IMR-90 (cell line): Measurements from ENCODE around the gene ZNF74. TPM values are rescaled to one million over a fixed set of nuclear protein-coding genes. Genes with fewer than 3 reads are reported as not detected.

Experiments used
- ATAC-seq: fragments of 200-7000 bp; cut with Tn5 transposase; 2 replicates; pipeline ENCODE4 v1.9.1; 2020; ENCODE audit warnings: low read depth, mild to moderate bottlenecking, moderate library complexity
- BruUV-seq: library from RNA; stranded (reverse); fragments of 400-500 nt; replicated peaks from 2 replicates; lab custom pipeline; 2021; lab: Mats Ljungman, UMichigan
- CTCF ChIA-PET: fragments of 300-600 bp; formaldehyde crosslinking; extraction: SDS; loops from one replicate; lab custom pipeline; 2021; ENCODE audit warnings: antibody characterized with exemption; lab: Yijun Ruan, JAX
- POLR2A ChIA-PET: fragments of 300-600 bp; sonication (Branson Sonifier 250); formaldehyde crosslinking; loops from one replicate; lab custom pipeline; 2022; ENCODE audit warnings: antibody characterized with exemption; ENCODE audit not compliant: unreplicated experiment; lab: Charles Lee
- DNase-seq: peaks from one replicate; pipeline ENCODE4 v3.0.0; 2013
- H2AFZ ChIP-seq: replicated peaks from 2 replicates; pipeline ENCODE3; 2013; ENCODE audit warnings: low read length, mild to moderate bottlenecking; ENCODE audit not compliant: poor library complexity
- H2AK5ac ChIP-seq: 2 replicates; pipeline ENCODE4 v1.6.1; 2013; ENCODE audit warnings: low read depth, low read length, inconsistent platforms
- H2AK9ac ChIP-seq: replicated peaks from 2 replicates; pipeline ENCODE3; 2013; ENCODE audit warnings: mild to moderate bottlenecking, low read depth, low read length, moderate library complexity; ENCODE audit not compliant: poor library complexity
- H2BK120ac ChIP-seq: 2 replicates; pipeline ENCODE4 v1.6.1; 2013; ENCODE audit warnings: low read depth, low read length, inconsistent platforms
- H2BK15ac ChIP-seq: 3 replicates; pipeline ENCODE4 v1.6.1; 2013; ENCODE audit warnings: low read depth, low read length, inconsistent platforms
- H2BK20ac ChIP-seq: 2 replicates; pipeline ENCODE4 v1.6.1; 2013; ENCODE audit warnings: low read depth, mild to moderate bottlenecking, inconsistent platforms, low read length, moderate library complexity
- H2BK5ac ChIP-seq: 2 replicates; pipeline ENCODE4 v1.6.1; 2013; ENCODE audit warnings: mild to moderate bottlenecking, low read depth, low read length, inconsistent platforms; ENCODE audit not compliant: poor library complexity, severe bottlenecking
- H3K14ac ChIP-seq: replicated peaks from 2 replicates; pipeline ENCODE4 v1.6.1; 2013; ENCODE audit warnings: low read depth, low read length, inconsistent platforms
- H3K18ac ChIP-seq: 2 replicates; pipeline ENCODE4 v1.6.1; 2013; ENCODE audit warnings: low read depth, low read length, control low read depth
- H3K23ac ChIP-seq: 2 replicates; pipeline ENCODE4 v1.6.1; 2013; ENCODE audit warnings: low read depth, low read length, inconsistent platforms
- H3K27ac ChIP-seq: 2 replicates; pipeline ENCODE4 v1.5.1; 2013; ENCODE audit warnings: mild to moderate bottlenecking, control low read depth, low read length; ENCODE audit not compliant: insufficient read depth
- H3K27me3 ChIP-seq: 2 replicates; pipeline ENCODE4 v1.6.1; 2013; ENCODE audit warnings: low read length; ENCODE audit not compliant: control insufficient read depth, insufficient read depth
- H3K36me3 ChIP-seq: 2 replicates; pipeline ENCODE4 v1.6.1; 2013; ENCODE audit warnings: low read length, mixed read lengths; ENCODE audit not compliant: control insufficient read depth, insufficient read depth
- H3K4ac ChIP-seq: 2 replicates; pipeline ENCODE4 v1.6.1; 2013; ENCODE audit warnings: low read depth, low read length, inconsistent platforms
- H3K4me1 ChIP-seq: 2 replicates; pipeline ENCODE4 v1.6.1; 2013; ENCODE audit warnings: low read length, mixed read lengths; ENCODE audit not compliant: control insufficient read depth, insufficient read depth
- H3K4me2 ChIP-seq: 2 replicates; pipeline ENCODE4 v1.6.1; 2013; ENCODE audit warnings: low read depth, mild to moderate bottlenecking, control low read depth, low read length, moderate library complexity
- H3K4me3 ChIP-seq: 2 replicates; pipeline ENCODE4 v1.5.1; 2013; ENCODE audit warnings: low read depth, mild to moderate bottlenecking, control low read depth, low read length, moderate library complexity; ENCODE audit not compliant: insufficient read depth
- H3K56ac ChIP-seq: 2 replicates; pipeline ENCODE4 v1.6.1; 2013; ENCODE audit warnings: low read length, inconsistent platforms; ENCODE audit not compliant: insufficient read depth; ENCODE audit errors: extremely low read depth
- H3K79me1 ChIP-seq, 2 experiments: 2 replicates each; pipeline ENCODE4 v1.6.1; 2013; ENCODE audit warnings: low read length in 2 of 2, inconsistent platforms in 1 of 2, low read depth in 1 of 2
- H3K9ac ChIP-seq: 2 replicates; pipeline ENCODE4 v1.6.1; 2013; ENCODE audit warnings: low read depth, low read length, control low read depth
- H3K9me1 ChIP-seq: 2 replicates; pipeline ENCODE4 v1.6.1; 2013; ENCODE audit warnings: low read length, inconsistent platforms; ENCODE audit not compliant: insufficient read depth
- H3K9me3 ChIP-seq: 2 replicates; pipeline ENCODE4 v1.6.1; 2013; ENCODE audit warnings: low read length; ENCODE audit not compliant: control insufficient read depth, insufficient read depth
- H4K20me1 ChIP-seq: 2 replicates; pipeline ENCODE4 v1.6.1; 2013; ENCODE audit warnings: low read length, inconsistent platforms; ENCODE audit not compliant: insufficient read depth
- H4K5ac ChIP-seq: 2 replicates; pipeline ENCODE4 v1.6.1; 2013; ENCODE audit warnings: mild to moderate bottlenecking, low read depth, low read length, control low read depth
- H4K8ac ChIP-seq, 2 experiments: 2 replicates each; pipeline ENCODE4 v1.6.1; 2013; ENCODE audit warnings: low read depth in 2 of 2, low read length in 2 of 2, control low read depth in 1 of 2, inconsistent platforms in 1 of 2
- H4K91ac ChIP-seq: 2 replicates; pipeline ENCODE4 v1.6.1; 2013; ENCODE audit warnings: low read depth, low read length, inconsistent platforms; ENCODE audit not compliant: insufficient read depth
- BHLHE40 ChIP-seq: fragments of 150-350 bp; IDR thresholded peaks from 2 replicates; pipeline ENCODE4 v1.6.1; 2016; ENCODE audit warnings: mild to moderate bottlenecking, low read depth, low read length
- CEBPB ChIP-seq: IDR thresholded peaks from 2 replicates; pipeline ENCODE4 v1.6.1; 2012; ENCODE audit warnings: low read depth, low read length, improper control_type of control experiment
- CHD1 ChIP-seq: IDR thresholded peaks from 2 replicates; pipeline ENCODE4 v1.6.1; 2012; ENCODE audit warnings: low read depth, low read length, improper control_type of control experiment
- MXI1 ChIP-seq: IDR thresholded peaks from 2 replicates; pipeline ENCODE4 v1.6.1; 2012; ENCODE audit warnings: low read depth, mild to moderate bottlenecking, low read length, moderate library complexity, borderline replicate concordance
- NFE2L2 ChIP-seq: fragments of 150-350 bp; IDR thresholded peaks from 2 replicates; pipeline ENCODE4 v1.6.1; 2016; ENCODE audit warnings: low read depth, mild to moderate bottlenecking, low read length
- POLR2A ChIP-seq: IDR thresholded peaks from 2 replicates; pipeline ENCODE4 v1.6.1; 2012; ENCODE audit warnings: mild to moderate bottlenecking, low read depth, low read length
- RAD21 ChIP-seq: IDR thresholded peaks from 2 replicates; pipeline ENCODE4 v1.6.1; 2012; ENCODE audit warnings: low read length, improper control_type of control experiment
- RCOR1 ChIP-seq: IDR thresholded peaks from 2 replicates; pipeline ENCODE4 v1.6.1; 2012; ENCODE audit warnings: mild to moderate bottlenecking, low read length, improper control_type of control experiment; ENCODE audit not compliant: insufficient replicate concordance
- SMC3 ChIP-seq: fragments of 150-350 bp; IDR thresholded peaks from 2 replicates; pipeline ENCODE4 v1.6.1; 2016; ENCODE audit warnings: low read depth, mild to moderate bottlenecking, antibody characterized with exemption, low read length, moderate library complexity
- WGBS, 2 experiments: methylation state at CpG; one replicate each; pipeline versions ENCODE4 v1.1.5 to v1.1.7; 2013; ENCODE audit warnings: missing lambda C conversion rate in 2 of 2; ENCODE audit not compliant: insufficient read length in 1 of 2; ENCODE audit errors: extremely low coverage in 2 of 2; 5-methylcytosine and 5-hydroxymethylcytosine counted together
- dilution Hi-C: fragments of 300-500 bp; cut with HindIII; formaldehyde crosslinking; loops from one replicate; pipeline ENCODE4 v1.14.3; 2018; ENCODE audit warnings: low sequenced_read_pairs; ENCODE audit not compliant: unreplicated experiment
- in situ Hi-C: fragments of 300-500 bp; cut with MboI; formaldehyde crosslinking; loops from 3 replicates; pipeline ENCODE4 v1.14.3; 2019; ENCODE audit warnings: low sequenced_read_pairs, inconsistent platforms, mixed read lengths
- intact Hi-C: fragments of 100-400 bp; cut with micrococcal nuclease; formaldehyde crosslinking; loops from 2 replicates; pipeline ENCODE4 v1.10.0; 2022
- polyA plus RNA-seq, 3 experiments: library from polyadenylated mRNA; depleted of rRNA; stranded (reverse); fragments of >200 nt; gene quantifications; 2 replicates each; pipeline ENCODE4 v1.2.3, GENCODE V29; 2012; ENCODE audit warnings: low replicate concordance in 1 of 3
- total RNA-seq: library from RNA; depleted of rRNA; stranded (reverse); fragments of >200 nt; gene quantifications from 2 replicates; pipeline ENCODE4 v1.2.3, GENCODE V29; 2012
- TF ChIP-seq, protein P1 (sequence below): fragments of 150-350 bp; IDR thresholded peaks from 2 replicates; pipeline ENCODE4 v1.6.1; 2016; ENCODE audit warnings: low read depth, mild to moderate bottlenecking, low read length, moderate library complexity, borderline replicate concordance
- TF ChIP-seq, protein P2 (sequence below): conservative IDR thresholded peaks from 2 replicates; pipeline ENCODE4 v1.5.1; 2012; ENCODE audit warnings: mild to moderate bottlenecking, low read depth, low read length, improper control_type of control experiment

Gene ZNF74
- total and polyA plus RNA-seq, 2 of the 4 experiments (the other 2 are of a cell fraction), result 7.5 to 8.4 TPM

DNA sequence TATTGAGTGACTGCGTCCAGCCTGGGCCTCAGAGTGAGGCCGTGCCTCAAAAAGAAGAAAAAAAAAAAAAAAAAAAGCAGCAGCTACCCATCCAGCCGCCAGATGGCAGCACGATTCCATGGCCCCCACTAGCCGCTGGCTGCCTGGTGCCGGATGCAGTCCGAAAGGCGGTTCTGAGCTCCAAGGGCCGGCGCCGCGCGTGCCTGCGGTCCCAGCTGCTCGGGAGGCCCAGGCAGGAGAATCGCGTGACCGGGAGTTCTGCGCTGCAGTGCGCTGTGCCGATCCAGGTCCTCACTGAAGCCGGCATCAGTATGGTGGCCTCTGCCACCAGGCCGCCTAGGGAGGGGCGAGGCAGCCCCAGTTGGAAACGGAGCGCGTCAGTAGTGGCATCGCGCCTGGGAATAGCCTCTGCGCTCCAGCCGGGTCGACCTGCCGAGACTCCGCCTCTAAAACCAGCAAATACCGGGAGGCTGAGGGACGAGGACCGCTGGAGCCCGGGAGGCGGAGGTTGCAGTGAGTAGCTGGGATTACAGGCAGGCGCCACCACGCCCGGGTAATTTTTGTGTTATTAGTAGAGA is 24.3 kb downstream of the ZNF74 start:
- no peaks in the 10 kb centered on the region for H3K36me3 ChIP-seq
- 0 out of 2 replicates have a peak overlapping the region, but pooled peaks have one; percentile 5 for H2BK20ac ChIP-seq
- H3K27me3 ChIP-seq, result no peaks in the 10 kb centered on the region
- no peak overlapping the region for H3K18ac ChIP-seq
- no peak overlapping the region for H4K91ac ChIP-seq
- H2AK9ac ChIP-seq, result peak overlapping the region; percentile 83
- H3K4me3 ChIP-seq, result peak overlapping the region; percentile 31; the same call in 1 of the 2 replicates
- CTCF ChIA-PET, result interaction anchor here (0.6 to 2.0 kb wide), 7 partner anchors 14 to 416 kb away, joined by 4 to 12 read pairs (median 5); no protein-coding TSS in a partner anchor
- no peak overlapping the region for H2BK15ac ChIP-seq
- H3K4me2 ChIP-seq, result peak overlapping the region; percentile 68
- peaks cover 11% of the 10 kb centered on the region; the same call in 1 of the 2 replicates for H3K4me1 ChIP-seq
- peak overlapping the region; percentile 49; the same call in 1 of the 2 replicates for H2BK120ac ChIP-seq
- TF ChIP-seq, protein P1, sequence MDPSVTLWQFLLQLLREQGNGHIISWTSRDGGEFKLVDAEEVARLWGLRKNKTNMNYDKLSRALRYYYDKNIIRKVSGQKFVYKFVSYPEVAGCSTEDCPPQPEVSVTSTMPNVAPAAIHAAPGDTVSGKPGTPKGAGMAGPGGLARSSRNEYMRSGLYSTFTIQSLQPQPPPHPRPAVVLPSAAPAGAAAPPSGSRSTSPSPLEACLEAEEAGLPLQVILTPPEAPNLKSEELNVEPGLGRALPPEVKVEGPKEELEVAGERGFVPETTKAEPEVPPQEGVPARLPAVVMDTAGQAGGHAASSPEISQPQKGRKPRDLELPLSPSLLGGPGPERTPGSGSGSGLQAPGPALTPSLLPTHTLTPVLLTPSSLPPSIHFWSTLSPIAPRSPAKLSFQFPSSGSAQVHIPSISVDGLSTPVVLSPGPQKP, result no peak
- TF ChIP-seq NFE2L2 (no peak), CEBPB (no peak), MXI1 (peak; percentile 84), RCOR1 (peak; percentile 21), BHLHE40 (peak; percentile 94), SMC3 (peak; percentile 96), POLR2A (0 out of 2 replicates have a peak, but pooled peaks have one; percentile 51), RAD21 (peak; percentile 94), CHD1 (0 out of 2 replicates have a peak, but pooled peaks have one; percentile 53)
- TF ChIP-seq, protein P2, sequence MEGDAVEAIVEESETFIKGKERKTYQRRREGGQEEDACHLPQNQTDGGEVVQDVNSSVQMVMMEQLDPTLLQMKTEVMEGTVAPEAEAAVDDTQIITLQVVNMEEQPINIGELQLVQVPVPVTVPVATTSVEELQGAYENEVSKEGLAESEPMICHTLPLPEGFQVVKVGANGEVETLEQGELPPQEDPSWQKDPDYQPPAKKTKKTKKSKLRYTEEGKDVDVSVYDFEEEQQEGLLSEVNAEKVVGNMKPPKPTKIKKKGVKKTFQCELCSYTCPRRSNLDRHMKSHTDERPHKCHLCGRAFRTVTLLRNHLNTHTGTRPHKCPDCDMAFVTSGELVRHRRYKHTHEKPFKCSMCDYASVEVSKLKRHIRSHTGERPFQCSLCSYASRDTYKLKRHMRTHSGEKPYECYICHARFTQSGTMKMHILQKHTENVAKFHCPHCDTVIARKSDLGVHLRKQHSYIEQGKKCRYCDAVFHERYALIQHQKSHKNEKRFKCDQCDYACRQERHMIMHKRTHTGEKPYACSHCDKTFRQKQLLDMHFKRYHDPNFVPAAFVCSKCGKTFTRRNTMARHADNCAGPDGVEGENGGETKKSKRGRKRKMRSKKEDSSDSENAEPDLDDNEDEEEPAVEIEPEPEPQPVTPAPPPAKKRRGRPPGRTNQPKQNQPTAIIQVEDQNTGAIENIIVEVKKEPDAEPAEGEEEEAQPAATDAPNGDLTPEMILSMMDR, result peak; percentile 95
- no peak overlapping the region for H3K56ac ChIP-seq
- dilution Hi-C loops (no loop called here), in situ Hi-C loops (loop anchor here (10.0 kb wide), 1 partner anchor 47 kb away; no protein-coding TSS in a partner anchor), intact Hi-C loops (loop anchor here (1.0 kb wide), 3 partner anchors 38 to 150 kb away; no protein-coding TSS in a partner anchor)
- H2AFZ ChIP-seq, result peak overlapping the region; percentile 97
- DNase-seq, result peak; percentile 80
- ATAC-seq, result peak; percentile 80
- 5% methylated on average over 7 of the region's 42 CpGs; no CpG with 5 or more reads in 1 of the 2 experiments for WGBS, 2 experiments
- BruUV-seq, result no TSS peak
- H4K5ac ChIP-seq, result no peak overlapping the region
- 0 out of 2 replicates have a peak overlapping the region, but pooled peaks have one; percentile 17 for H3K23ac ChIP-seq
- peak overlapping the region; percentile 63 for H3K4ac ChIP-seq
- H2AK5ac ChIP-seq, result no peak overlapping the region
- H3K14ac ChIP-seq, result peak overlapping the region; percentile 13; the same call in 1 of the 2 replicates
- peak overlapping the region in 1 of 2 experiments; percentile 55; a peak in 1 of 4 replicates for H4K8ac ChIP-seq
- peak overlapping the region; percentile 25; the same call in 1 of the 2 replicates for H3K9ac ChIP-seq
- H3K9me3 ChIP-seq, result no peaks in the 10 kb centered on the region
- H3K79me1 ChIP-seq, result no peaks in the 10 kb centered on the region
- peak overlapping the region; percentile 14 for H2BK5ac ChIP-seq
- H3K27ac ChIP-seq, result peak overlapping the region; percentile 22; the same call in 1 of the 2 replicates
- H3K9me1 ChIP-seq, result no peaks in the 10 kb centered on the region; the same call in 1 of the 2 replicates
- POLR2A ChIA-PET, result interaction anchor here (0.9 kb wide), 1 partner anchor 76 kb away, joined by 5 read pairs; no protein-coding TSS in a partner anchor
- peaks cover 7% of the 10 kb centered on the region for H4K20me1 ChIP-seq
